Testis (tissue), 2 donors: Measurements from ENCODE around the gene SUMO2.

Experiments
- CTCF ChIP-seq, 3 experiments: fragments of 450-650 bp in 2 of 3; fragments of 200-600 bp in 1 of 3; sonication (generic) in 1 of 3; IDR thresholded peaks; one replicate each; pipeline ENCODE4 v1.5.1; 2016 to 2019; ENCODE audit warnings: antibody characterized with exemption in 3 of 3, mild to moderate bottlenecking in 2 of 3, moderate library complexity in 1 of 3
- POLR2A ChIP-seq: fragments of 450-650 bp; IDR thresholded peaks from one replicate; pipeline ENCODE4 v1.6.1; 2017; ENCODE audit warnings: antibody characterized with exemption, mild to moderate bottlenecking, moderate library complexity

- no peak for TF ChIP-seq POLR2A
- no peak for TF ChIP-seq CTCF (IDR thresholded peaks at IDR 0.05)
These were observed 17.3 kb upstream of the SUMO2 start for GRCh38 chr17:75199886-75200618.
